Transverse colon (tissue), 4 donors: Measurements from ENCODE around the gene CLDN14. TPM values are rescaled to one million over a fixed set of nuclear protein-coding genes. Genes with fewer than 3 reads are reported as not detected.

ENCODE experiments used
- DNase-seq: peaks from one replicate; pipeline ENCODE4 v3.0.0-alpha.2; 2019
- H3K27ac ChIP-seq, 4 donors: fragments of 200-600 bp; sonication (generic); 2 replicates each; pipeline ENCODE4 v1.5.1; 2016 to 2018; ENCODE audit warnings: inconsistent platforms in 4 of 4
- H3K27me3 ChIP-seq: fragments of 200-600 bp; sonication (generic); 2 replicates; pipeline ENCODE4 v1.5.1; 2017; ENCODE audit warnings: inconsistent platforms
- H3K36me3 ChIP-seq, 4 donors: fragments of 200-600 bp; sonication (generic); 2 replicates each; pipeline ENCODE4 v1.5.1; 2017 to 2019; ENCODE audit warnings: inconsistent platforms in 4 of 4
- H3K4me1 ChIP-seq, 4 donors: fragments of 200-600 bp; sonication (generic); 2 replicates each; pipeline ENCODE4 v1.5.1; 2017 to 2020; ENCODE audit warnings: inconsistent platforms in 4 of 4
- H3K4me3 ChIP-seq, 4 donors: fragments of 200-600 bp; sonication (generic); 1 replicate in 1 of 4; 2 replicates in 3 of 4; pipeline versions ENCODE4 v1.5.1 to v1.6.1; 2017 to 2019; ENCODE audit warnings: inconsistent platforms in 4 of 4
- H3K9me3 ChIP-seq, 2 donors: fragments of 200-600 bp; sonication (generic); 2 replicates each; pipeline ENCODE4 v1.5.1; 2017 to 2019; ENCODE audit warnings: inconsistent platforms in 2 of 2
- CTCF ChIP-seq, 5 experiments: fragments of 200-600 bp in 3 of 5; fragments of 450-650 bp in 2 of 5; sonication (generic) in 3 of 5; IDR thresholded peaks; 1 replicate in 2 of 5; 2 replicates in 3 of 5; pipeline ENCODE4 v1.5.1; 2016 to 2017; ENCODE audit warnings: antibody characterized with exemption in 5 of 5, inconsistent platforms in 3 of 5, mild to moderate bottlenecking in 2 of 5, moderate library complexity in 1 of 5
- EP300 ChIP-seq: sonication (generic); formaldehyde crosslinking; IDR thresholded peaks from one replicate; pipeline ENCODE4 v1.6.1; 2017; ENCODE audit warnings: antibody characterized with exemption, low read depth
- POLR2A ChIP-seq: fragments of 450-650 bp; IDR thresholded peaks from one replicate; pipeline ENCODE4 v1.6.1; 2016; ENCODE audit warnings: antibody characterized with exemption, mild to moderate bottlenecking, moderate library complexity
- POLR2AphosphoS5 ChIP-seq, 3 donors: sonication (generic); formaldehyde crosslinking; IDR thresholded peaks; one replicate each; pipeline ENCODE4 v1.6.1; 2016; ENCODE audit warnings: antibody characterized with exemption in 3 of 3
- WGBS, 2 donors: methylation state at CpG; one replicate each; pipeline ENCODE4 v1.1.5; 2018; ENCODE audit warnings: low coverage in 1 of 2; 5-methylcytosine and 5-hydroxymethylcytosine counted together
- in situ Hi-C, 4 donors: fragments of 200-750 bp; cut with MboI; loops; one replicate each; pipeline versions ENCODE4 v1.15.0 to v1.15.1; 2017; ENCODE audit warnings: low sequenced_read_pairs in 3 of 4, low pct_ligation_motif_present in 1 of 4, low pct_unique_long_range_greater_than_20kb in 1 of 4
- intact Hi-C: fragments of 100-400 bp; cut with DNase I; formaldehyde crosslinking; loops from one replicate; pipeline ENCODE4 v1.15.1; 2023; ENCODE audit warnings: low total_unique reads
- total RNA-seq, 4 donors: library from RNA; depleted of rRNA; stranded (reverse); fragments of >200 nt; gene quantifications; one replicate each; pipeline ENCODE4 v1.1.0, GENCODE V29; 2016

Gene CLDN14
- total RNA-seq, 4 donors from 2014 or later, result not detected

GRCh38 chr21:36430841-36431240 lies 49.1 kb downstream of the CLDN14 start:
- in situ Hi-C loops, result no loop called here
- TF ChIP-seq CTCF (IDR thresholded peaks at IDR 0.05) (no peak), POLR2AphosphoS5 (IDR thresholded peaks at IDR 0.05) (no peak), EP300 (no peak), POLR2A (no peak)
- no peak overlapping the region for H3K27ac ChIP-seq
- intact Hi-C loops, result no loop called here
- no peak overlapping the region for H3K4me3 ChIP-seq
- no peaks in the 10 kb centered on the region for H3K36me3 ChIP-seq
- no peak for DNase-seq
- peaks cover 0 to 4% (median 0%) of the 10 kb centered on the region in 4 donors for H3K4me1 ChIP-seq
- no peaks in the 10 kb centered on the region for H3K9me3 ChIP-seq
- H3K27me3 ChIP-seq, result no peaks in the 10 kb centered on the region
- WGBS, 2 donors, result 84 to 92% methylated on average over 2 to 4 of the region's 4 CpGs

DNA sequence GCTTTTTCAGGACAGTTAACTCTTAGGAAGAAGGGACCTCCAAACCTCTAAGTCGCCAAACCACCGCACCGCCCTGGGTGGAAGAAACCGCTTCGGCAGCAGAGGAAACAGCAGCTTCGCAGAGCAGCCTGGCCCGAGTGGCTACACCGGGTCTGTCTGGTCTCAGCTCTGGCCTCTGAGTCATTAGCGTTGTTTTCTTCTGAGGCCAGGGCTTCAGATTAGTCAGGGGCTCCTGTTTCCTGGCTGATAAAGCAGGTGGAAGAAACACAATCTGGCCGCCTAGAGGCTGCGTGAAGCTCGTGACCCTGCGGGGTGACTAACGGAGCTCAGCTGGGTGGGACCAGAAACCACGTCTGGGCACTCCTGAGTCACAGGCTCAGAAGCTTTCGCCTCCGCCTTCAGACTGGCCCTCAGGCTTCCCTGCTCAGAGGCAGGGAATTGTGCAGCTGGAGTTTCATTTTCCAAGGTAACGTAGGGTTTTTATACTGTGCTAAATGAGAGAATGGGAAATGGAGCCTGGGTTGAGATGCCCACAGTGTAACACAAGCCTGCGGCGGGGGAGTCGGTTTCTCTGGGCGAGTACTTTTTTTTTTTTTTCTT lies 49.9 kb downstream of the CLDN14 start:
- intact Hi-C loops, result no loop called here
- no peaks in the 10 kb centered on the region for H3K36me3 ChIP-seq
- H3K9me3 ChIP-seq, result no peaks in the 10 kb centered on the region
- peak; percentile 43 for DNase-seq
- WGBS, 2 donors, result 31 to 69% methylated on average over 5 to 22 of the region's 22 CpGs
- in situ Hi-C loops, result no loop called here
- H3K27me3 ChIP-seq, result no peaks in the 10 kb centered on the region
- H3K4me1 ChIP-seq, result peaks cover 0 to 4% (median 0%) of the 10 kb centered on the region in 4 donors
- H3K27ac ChIP-seq, result peak overlapping the region in 3 of 4 donors; percentile 30 to 49 (median 36)
- H3K4me3 ChIP-seq, result peak overlapping the region in 2 of 4 donors; percentile 4 to 12
- peak in 2 of 3 donors; percentile 16 to 37 for TF ChIP-seq POLR2AphosphoS5 (IDR thresholded peaks at IDR 0.05)
- TF ChIP-seq CTCF (IDR thresholded peaks at IDR 0.05), result no peak
- peak; percentile 24 for TF ChIP-seq POLR2A
- no peak for TF ChIP-seq EP300

- Histone ChIP-seq H3K4me3 (no peak overlapping the region), H3K4me1 (peaks cover 0 to 4% (median 0%) of the 10 kb centered on the region in 4 donors), H3K27me3 (no peaks in the 10 kb centered on the region), H3K27ac (no peak overlapping the region), H3K9me3 (no peaks in the 10 kb centered on the region), H3K36me3 (no peaks in the 10 kb centered on the region)
- WGBS, 2 donors, result 85 to 90% methylated on average over 6 to 12 of the region's 12 CpGs
- intact Hi-C loops, result no loop called here
- in situ Hi-C loops, result no loop called here
- DNase-seq, result no peak
- no peak for TF ChIP-seq POLR2A
- TF ChIP-seq POLR2AphosphoS5 (IDR thresholded peaks at IDR 0.05), result no peak
- no peak for TF ChIP-seq EP300
- TF ChIP-seq CTCF (IDR thresholded peaks at IDR 0.05), result no peak
These were observed 51.0 kb downstream of the CLDN14 start for GRCh38 chr21:36428761-36429432.

DNA sequence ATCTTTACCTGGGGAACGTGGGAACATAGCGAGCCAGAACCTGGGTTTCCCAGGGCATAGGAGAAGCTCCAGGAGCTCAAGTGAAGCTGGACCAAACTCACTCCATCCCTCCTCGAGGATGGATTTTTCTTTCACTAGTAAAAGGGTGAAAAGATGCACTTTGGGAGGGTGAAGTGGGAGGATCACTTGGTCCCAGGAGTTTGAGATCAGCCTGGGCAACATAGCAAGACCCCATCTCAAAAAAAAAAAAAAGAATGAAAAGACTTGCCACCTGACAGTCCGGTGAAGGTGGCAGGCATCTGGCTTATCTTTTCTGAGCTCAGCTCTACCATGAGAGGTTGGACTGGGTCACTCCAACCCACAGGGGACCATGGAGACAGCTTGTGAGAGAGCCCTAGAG lies 52.4 kb downstream of the CLDN14 start:
- no peak for DNase-seq
- no peaks in the 10 kb centered on the region for H3K36me3 ChIP-seq
- TF ChIP-seq CTCF (IDR thresholded peaks at IDR 0.05) (no peak), EP300 (no peak), POLR2AphosphoS5 (IDR thresholded peaks at IDR 0.05) (no peak), POLR2A (no peak)
- 80 to 96% methylated on average over 1 to 4 of the region's 4 CpGs for WGBS, 2 donors
- in situ Hi-C loops (no loop called here), intact Hi-C loops (no loop called here)
- H3K27ac ChIP-seq, result no peak overlapping the region
- no peak overlapping the region for H3K4me3 ChIP-seq
- H3K4me1 ChIP-seq, result peaks cover 0 to 4% (median 0%) of the 10 kb centered on the region in 4 donors
- no peaks in the 10 kb centered on the region for H3K9me3 ChIP-seq
- H3K27me3 ChIP-seq, result no peaks in the 10 kb centered on the region
